Cardiac fibroblast (primary cell): ENCODE measurements around the gene C4orf17.
A peak's percentile ranks its signal among the peaks of the same experiment; 100 is the strongest.

Experiments used
- DNase-seq, 2 donors: peaks; one replicate each; pipeline versions ENCODE4 v3.0.0 to v3.0.0-alpha.2; 2010; ENCODE audit warnings: low read depth in 2 of 2
- H3K4me3 ChIP-seq, 2 donors: replicated peaks in 1 of 2; 1 replicate in 1 of 2; 2 replicates in 1 of 2; pipeline ENCODE4 v1.5.1; 2011; ENCODE audit warnings: low read depth in 2 of 2, low read length in 2 of 2, mild to moderate bottlenecking in 2 of 2, moderate library complexity in 1 of 2
- CTCF ChIP-seq: IDR thresholded peaks from one replicate; pipeline ENCODE4 v1.5.1; 2011; ENCODE audit warnings: low read depth, mild to moderate bottlenecking, low read length, inconsistent platforms

C4orf17 gene

GRCh38 chr4:99510721-99511120 is at the start of gene C4orf17:
TSS of gene C4orf17 (plus strand) at chr4:99511021. CDS start at chr4:99513082, 2,061 bp downstream.
- no peak for TF ChIP-seq CTCF
- H3K4me3 ChIP-seq, result no peak within 1 kb of the TSS
- no peak for DNase-seq

- no peak for DNase-seq
- no peak overlapping the region for H3K4me3 ChIP-seq
- TF ChIP-seq CTCF, result no peak
Measured at GRCh38 chr4:99461623-99462401, 49.0 kb upstream of the C4orf17 start.

GRCh38 chr4:99462875-99463464 is 47.9 kb upstream of the C4orf17 start:
- DNase-seq, result peak; percentile 82 to 83
- no peak overlapping the region for H3K4me3 ChIP-seq
- TF ChIP-seq CTCF, result peak; percentile 80

- no peak overlapping the region for H3K4me3 ChIP-seq
- no peak for DNase-seq
- no peak for TF ChIP-seq CTCF
Measured at GRCh38 chr4:99463566-99463965, 47.3 kb upstream of the C4orf17 start.

- TF ChIP-seq CTCF, result no peak
- no peak for DNase-seq
- no peak overlapping the region for H3K4me3 ChIP-seq
Measured at GRCh38 chr4:99467887-99468286, 42.9 kb upstream of the C4orf17 start.

- DNase-seq, result no peak
- no peak for TF ChIP-seq CTCF
- H3K4me3 ChIP-seq, result no peak overlapping the region
Measured at GRCh38 chr4:99468889-99469288, 41.9 kb upstream of the C4orf17 start.
